Fibroblast of skin of right quadriceps (primary cell): ENCODE data around the gene RPS16.

Source experiments
- DNase-seq: peaks from one replicate; pipeline ENCODE4 v3.0.0-alpha.2; 2013

Gene RPS16

GRCh38 chr19:39448271-39448670, 12.5 kb upstream of the RPS16 start:
- DNase-seq = no peak

GRCh38 chr19:39446365-39447084, 10.8 kb upstream of the RPS16 start:
- no peak for DNase-seq

- DNase-seq = peak; percentile 96
Observed at GRCh38 chr19:39445196-39446111, 9.7 kb upstream of the RPS16 start, which contains the start of gene SUPT5H. Gene SUPT5H (plus strand): TSS chr19:39445582. CDS start chr19:39445891, 309 bp downstream.

- DNase-seq = no peak
Observed at GRCh38 chr19:39444598-39445195, 8.9 kb upstream of the RPS16 start.

GRCh38 chr19:39438270-39438934, 2.7 kb upstream of the RPS16 start:
- DNase-seq = peak; percentile 39

- no peak for DNase-seq
Observed at GRCh38 chr19:39436350-39436716, 584 bp upstream of the RPS16 start.

GRCh38 chr19:39434123-39435076, 1.3 kb downstream of the RPS16 start:
- DNase-seq = no peak

- DNase-seq = no peak
Observed at GRCh38 chr19:39433480-39434079, 2.2 kb downstream of the RPS16 start.

- DNase-seq = no peak
Observed at GRCh38 chr19:39432677-39433025, 3.1 kb downstream of the RPS16 start.

- DNase-seq = peak; percentile 64
Observed at GRCh38 chr19:39430675-39431593, 4.8 kb downstream of the RPS16 start.

- peak; percentile 92 for DNase-seq
Observed at GRCh38 chr19:39428283-39429112, 7.3 kb downstream of the RPS16 start.

- DNase-seq = no peak
Observed at GRCh38 chr19:39427707-39428106, 8.0 kb downstream of the RPS16 start.

GRCh38 chr19:39426170-39426569, 9.6 kb downstream of the RPS16 start:
- DNase-seq = no peak

- no peak for DNase-seq
Observed at GRCh38 chr19:39425744-39426143, 10.0 kb downstream of the RPS16 start.

- no peak for DNase-seq
Observed at GRCh38 chr19:39424934-39425333, 10.8 kb downstream of the RPS16 start.

- no peak for DNase-seq
Observed at GRCh38 chr19:39423258-39424086, 12.3 kb downstream of the RPS16 start.

- DNase-seq = no peak
Observed at GRCh38 chr19:39422020-39422419, 13.7 kb downstream of the RPS16 start.

- DNase-seq = no peak
Observed at GRCh38 chr19:39420769-39421168, 15.0 kb downstream of the RPS16 start.
